ENCODE results near the gene RHNO1. TPM values are rescaled to one million over a fixed set of nuclear protein-coding genes. Genes with fewer than 3 reads are reported as not detected.

Gene RHNO1
- total RNA-seq, 1 donor from 2014 or later, result 19.5 TPM

DNA sequence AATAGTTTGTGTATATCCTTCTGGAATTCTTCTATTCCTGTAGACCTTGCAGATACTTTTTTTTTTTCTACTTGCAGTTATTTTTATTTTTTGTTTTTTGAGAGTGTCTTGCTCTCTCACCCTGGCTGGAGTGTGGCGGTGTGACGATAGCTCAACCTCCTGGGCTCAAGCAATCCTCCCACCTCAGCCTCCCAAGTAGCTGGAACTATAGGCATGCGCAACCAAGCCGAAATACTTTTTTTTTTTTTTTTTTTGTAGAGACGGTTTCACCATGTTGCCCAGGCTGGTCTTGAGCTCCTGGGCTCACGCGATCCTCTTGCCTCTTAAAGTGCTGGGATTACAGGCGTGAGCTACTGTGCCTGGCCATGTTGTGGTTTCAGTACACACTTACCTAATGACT, 23.6 kb downstream of the RHNO1 start:
- DNase-seq (ENCODE audit: low read depth, low spot score), result no peak

DNA sequence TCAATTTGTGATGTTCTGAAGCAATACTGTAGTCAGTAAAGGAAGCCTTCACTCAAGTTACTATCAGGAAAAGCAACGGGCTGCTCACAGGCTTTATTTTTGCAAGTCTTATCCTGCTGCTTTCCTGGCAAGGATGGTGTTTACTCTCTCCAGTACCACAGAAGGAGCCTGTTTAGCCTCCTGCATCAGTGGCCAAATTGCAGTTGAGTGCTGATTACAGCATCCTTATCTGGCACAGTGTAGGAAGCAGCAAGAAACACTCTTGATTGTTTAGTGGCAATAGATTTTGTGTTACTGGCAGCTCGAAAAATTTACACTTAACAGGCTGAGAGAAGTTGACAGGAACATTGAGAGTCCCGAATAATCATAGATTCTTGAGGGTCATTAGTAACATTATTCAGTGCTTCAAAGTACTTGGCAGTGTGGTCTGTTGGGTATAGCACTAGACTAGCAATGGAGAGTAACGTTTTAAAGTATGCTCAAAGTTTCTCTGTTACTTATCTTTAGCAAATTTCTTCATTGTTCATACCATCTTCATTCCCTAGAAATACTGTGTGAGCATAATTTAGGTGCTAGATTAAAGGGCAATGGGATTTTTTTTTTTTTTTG, 25.4 kb downstream of the RHNO1 start:
- DNase-seq (ENCODE audit: low read depth, low spot score), result no peak

DNA sequence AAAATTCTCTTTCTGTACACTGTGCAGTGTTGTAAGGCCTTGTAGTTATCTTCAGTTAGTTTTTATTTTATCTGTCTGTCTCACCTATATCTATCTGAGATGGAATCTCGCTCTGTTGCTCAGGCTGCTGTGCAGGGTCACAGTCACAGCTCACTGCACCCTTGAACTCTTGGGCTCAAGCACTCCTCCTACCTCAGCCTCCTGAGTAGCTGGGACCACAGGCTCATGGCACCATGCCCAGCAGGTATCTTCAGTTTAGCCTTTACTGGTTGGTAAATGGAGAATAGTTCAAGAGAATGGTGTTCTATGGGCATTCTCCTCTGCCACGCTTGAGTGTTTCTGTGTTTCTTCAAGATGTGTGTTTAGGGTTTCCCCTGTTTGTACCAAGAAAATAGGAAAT, 27.2 kb downstream of the RHNO1 start:
- no peak for DNase-seq (ENCODE audit: low read depth, low spot score)

DNA sequence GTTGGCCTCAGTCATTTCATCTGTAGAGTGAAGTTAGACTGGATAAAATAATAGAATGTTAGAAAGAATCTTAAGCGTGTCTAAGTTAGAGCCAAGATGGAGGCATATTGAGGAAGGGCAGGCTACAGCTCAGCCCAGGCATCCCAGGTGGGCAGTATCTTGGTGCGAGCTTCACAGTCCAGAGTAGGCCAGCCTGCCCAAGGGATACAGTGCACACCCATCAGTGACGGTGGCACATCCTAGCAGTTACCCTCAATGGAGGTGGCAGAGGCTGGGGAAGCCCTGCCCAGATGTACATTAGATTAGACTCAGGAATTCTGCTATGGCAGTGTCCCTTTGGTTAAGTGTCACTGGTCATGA, 35.2 kb downstream of the RHNO1 start:
- no peak for DNase-seq (ENCODE audit: low read depth, low spot score)

DNA sequence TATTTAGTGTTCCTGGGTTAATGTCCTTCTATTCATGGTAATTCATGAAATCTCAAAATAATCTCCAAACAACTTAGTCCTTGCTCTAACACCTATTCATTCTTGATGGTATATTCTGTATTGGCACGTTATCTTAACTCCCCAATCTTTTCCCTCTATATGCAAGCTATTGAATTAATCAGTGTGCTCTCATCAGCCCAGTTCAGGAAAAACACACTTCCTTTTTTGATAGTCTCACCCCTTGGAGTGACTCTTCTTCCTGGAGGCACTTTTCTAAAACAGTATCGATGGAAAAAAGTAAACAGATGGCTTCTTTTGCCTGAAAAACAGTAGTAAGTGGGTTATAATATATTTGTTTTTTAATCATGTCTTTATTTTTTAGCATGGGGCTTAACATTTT, 42.2 kb downstream of the RHNO1 start:
- DNase-seq (ENCODE audit: low read depth, low spot score), result peak; percentile 24

DNA sequence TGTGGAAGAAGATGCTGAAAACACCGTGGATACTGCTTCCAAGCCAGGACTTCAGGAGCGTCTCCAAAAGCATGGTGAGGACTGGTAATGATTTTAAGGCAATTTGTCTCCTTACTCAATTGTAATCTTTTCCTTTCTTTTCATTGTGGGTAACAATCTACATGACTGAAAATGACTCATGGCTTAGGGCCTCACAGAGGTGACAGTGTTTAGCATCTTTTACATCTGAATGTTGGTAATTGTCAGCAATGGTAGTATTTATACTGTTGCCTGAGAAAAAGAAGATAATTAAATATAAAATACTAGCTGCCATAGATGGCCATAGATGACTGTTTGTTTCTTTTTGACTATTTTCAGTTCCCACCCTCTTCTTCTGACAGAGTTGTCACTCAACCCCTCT, 45.3 kb downstream of the RHNO1 start:
- DNase-seq (ENCODE audit: low read depth, low spot score), result no peak

DNA sequence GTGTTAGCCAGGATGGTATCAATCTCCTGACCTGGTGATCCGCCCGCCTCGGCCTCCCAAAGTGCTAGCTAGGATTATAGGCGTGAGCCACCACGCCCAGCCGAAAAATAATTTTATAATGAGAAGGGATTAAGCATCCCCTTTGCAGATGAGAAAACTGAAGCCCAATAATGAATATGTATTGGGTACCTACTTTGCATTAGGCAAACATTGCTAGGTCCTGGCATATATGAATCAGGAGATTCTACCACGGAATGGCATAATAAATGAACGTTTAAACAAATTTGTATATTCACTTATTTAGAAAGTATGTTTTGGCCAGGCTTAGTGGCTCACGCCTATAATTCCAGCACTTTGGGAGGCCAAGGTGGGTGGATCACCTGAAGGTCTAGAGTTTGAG, 46.0 kb downstream of the RHNO1 start:
- no peak for DNase-seq (ENCODE audit: low read depth, low spot score)

DNA sequence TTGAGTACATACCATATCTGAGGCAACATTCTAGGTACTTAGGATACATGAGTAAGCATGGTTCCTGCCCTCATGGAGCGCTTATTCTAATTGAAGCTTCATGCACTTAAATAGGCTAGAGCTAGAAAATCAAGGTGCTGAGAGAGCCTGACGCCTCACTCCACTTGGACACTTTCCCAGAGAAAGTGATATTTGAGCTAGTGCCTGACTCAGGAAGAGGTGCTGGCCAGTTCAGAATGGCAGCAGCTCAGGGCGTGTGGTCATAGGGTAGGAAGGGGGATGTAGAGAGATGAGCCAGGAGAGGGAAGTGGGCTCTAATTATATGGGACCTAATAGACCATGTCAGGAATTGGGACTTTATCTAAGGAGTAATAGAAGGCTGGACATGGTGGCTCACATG, 47.0 kb downstream of the RHNO1 start:
- DNase-seq (ENCODE audit: low read depth, low spot score), result no peak

DNA sequence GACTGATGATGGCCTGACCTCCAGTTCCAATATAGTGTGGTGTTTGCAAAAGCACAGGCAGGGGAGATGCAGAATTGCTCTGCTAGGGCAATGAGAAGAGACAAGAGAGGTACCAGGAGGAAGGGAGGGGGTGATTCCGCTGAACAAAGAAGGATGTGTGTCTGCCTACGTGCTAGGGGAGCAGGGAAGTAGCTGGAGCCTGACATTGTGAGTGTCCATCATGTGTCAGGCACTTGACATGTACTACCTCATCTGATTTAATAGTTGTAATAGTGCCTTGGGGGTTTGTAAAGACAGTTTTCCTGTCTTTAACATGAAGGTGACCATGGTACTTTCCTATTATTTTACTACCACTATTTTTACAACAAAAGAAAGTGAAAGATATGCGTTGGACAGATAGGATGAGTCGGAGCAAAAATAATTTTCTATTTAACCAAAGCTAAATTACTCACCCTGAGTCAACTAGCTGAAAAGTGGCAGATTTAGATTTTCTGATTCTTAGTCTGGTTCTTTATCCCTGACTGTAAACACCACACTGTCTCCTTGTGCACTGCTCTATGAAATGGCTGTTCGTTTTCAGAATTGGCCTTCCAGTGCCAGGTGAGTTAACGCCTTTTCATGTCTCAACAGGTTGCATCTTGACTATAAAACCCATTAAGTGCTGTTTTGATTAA, 48.4 kb downstream of the RHNO1 start:
- no peak for DNase-seq (ENCODE audit: low read depth, low spot score)

DNA sequence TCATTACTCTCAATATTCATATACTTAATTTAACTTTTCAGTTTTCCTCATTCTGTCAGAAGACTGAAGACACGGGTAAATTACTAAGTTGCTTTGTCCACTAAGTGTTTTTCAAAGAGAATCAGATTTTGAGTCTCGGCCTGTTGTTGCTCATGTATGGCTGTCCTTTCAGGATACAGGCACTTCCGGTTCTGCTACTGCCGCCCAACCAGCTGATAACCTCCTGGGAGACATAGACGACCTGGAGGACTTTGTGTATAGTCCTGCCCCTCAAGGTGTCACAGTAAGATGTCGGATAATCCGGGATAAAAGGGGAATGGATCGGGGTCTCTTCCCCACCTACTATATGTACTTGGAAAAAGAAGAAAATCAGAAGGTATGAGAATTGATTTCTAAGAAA, 53.8 kb downstream of the RHNO1 start:
- peak; percentile 50 for DNase-seq (ENCODE audit: low read depth, low spot score)

DNA sequence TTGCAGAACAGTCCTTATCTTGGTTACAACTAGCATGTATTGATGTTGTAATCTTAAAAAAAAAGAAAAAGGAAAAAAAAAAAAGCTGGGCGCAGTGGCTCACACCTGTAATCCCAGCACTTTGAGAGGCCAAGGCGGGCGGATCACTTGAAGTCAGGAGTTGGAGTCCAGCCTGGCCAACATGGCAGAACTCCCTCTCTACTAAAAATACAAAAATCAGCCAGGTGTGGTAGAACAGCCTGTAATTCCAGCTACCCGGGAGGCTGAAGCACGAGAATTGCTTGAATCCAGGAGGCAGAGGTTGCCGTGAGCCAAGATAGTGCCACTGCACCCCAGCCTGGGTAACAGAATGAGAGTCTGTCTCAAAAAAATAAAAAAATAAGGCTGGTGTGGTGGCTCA, 56.6 kb downstream of the RHNO1 start:
- no peak for DNase-seq (ENCODE audit: low read depth, low spot score)

DNA sequence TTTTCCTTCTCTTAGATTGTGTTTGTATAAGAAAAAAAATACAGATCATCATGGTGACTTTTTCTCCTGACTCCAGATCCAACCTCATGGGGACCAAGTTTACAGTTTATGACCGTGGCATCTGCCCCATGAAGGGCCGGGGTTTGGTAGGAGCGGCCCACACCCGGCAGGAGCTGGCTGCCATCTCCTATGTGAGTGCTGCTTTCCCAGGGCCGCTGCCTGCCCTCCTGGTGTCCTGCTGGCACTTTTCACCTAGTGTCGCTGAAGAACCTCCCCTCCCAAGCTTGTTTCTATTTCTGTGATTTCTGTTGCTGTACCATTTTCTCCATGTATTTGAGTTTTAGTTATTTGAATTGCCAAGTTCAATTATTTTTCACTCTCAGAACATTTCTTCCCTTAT, 57.3 kb downstream of the RHNO1 start:
- no peak for DNase-seq (ENCODE audit: low read depth, low spot score)

DNA sequence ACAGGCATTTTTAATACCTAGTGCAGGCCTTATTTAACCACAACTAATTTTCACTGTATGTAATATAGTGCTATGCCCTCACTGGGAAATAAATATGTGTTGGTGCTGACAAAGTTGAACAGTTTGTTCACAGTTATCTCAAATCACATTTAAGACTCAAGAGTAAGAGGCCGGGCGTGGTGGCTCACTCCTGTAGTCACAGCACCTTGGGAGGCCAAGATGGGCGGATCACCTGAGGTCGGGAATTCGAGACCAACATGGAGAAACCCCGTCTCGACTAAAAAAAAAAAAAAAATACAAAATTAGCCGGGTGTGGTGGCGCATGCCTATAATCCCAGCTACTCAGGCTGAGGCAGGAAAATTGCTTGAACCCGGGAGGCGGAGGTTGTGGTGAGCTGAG, 59.3 kb downstream of the RHNO1 start:
- no peak for DNase-seq (ENCODE audit: low read depth, low spot score)

DNA sequence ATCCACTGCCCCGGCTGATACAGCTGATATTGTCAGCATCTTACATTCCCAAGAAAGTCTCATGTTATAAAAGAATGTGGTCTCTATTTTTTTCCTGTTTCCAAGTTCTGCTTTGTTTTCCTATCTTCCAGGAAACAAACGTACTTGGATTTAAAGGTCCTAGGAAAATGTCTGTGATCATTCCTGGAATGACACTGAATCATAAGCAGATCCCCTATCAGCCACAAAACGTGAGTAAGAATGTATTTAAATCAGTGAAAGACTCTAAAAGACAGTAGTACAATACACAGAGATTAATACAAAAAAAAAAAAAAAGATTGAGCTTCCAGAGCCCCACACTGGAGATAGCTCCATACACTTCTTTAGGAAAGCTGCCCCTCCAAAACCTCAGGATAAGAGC, 60.5 kb downstream of the RHNO1 start:
- DNase-seq (ENCODE audit: low read depth, low spot score), result peak; percentile 39

Other genes starting within 250 kb of the RHNO1 start
- 53.5 and 147 TPM in 2 replicates for gene FKBP4, start 82.3 kb upstream of the RHNO1 start, total RNA-seq
- gene ITFG2, start 64.6 kb upstream of the RHNO1 start, total RNA-seq, result 11.1 and 15.9 TPM in 2 replicates
- not detected in 2 replicates for gene NRIP2, start 42.2 kb upstream of the RHNO1 start, total RNA-seq
- gene TEX52, start 20.2 kb upstream of the RHNO1 start, total RNA-seq, result not detected in 2 replicates
- 6.3 and 16.5 TPM in 2 replicates for gene FOXM1, start within 50 bp of the RHNO1 start, total RNA-seq
- gene TULP3, start 13.7 kb downstream of the RHNO1 start, total RNA-seq, result 14.3 and 17.3 TPM in 2 replicates
- gene TEAD4, start 82.2 kb downstream of the RHNO1 start, total RNA-seq, result 26.2 and 29.1 TPM in 2 replicates
- 65.0 and 67.0 TPM in 2 replicates for gene TSPAN9, start 200.2 kb downstream of the RHNO1 start, total RNA-seq